Measurements from ENCODE around the gene PNMA8C. TPM values are rescaled to one million over a fixed set of nuclear protein-coding genes. Genes with fewer than 3 reads are reported as not detected.
"Not testable (repeated sequence)": the region's sequence is repeated elsewhere in the genome, so short reads cannot be mapped to it uniquely, and the experiment has no call there.

Gene PNMA8C
- total and polyA plus RNA-seq, 8 donors, result 0.05 to 0.18 TPM; not detected in 6

- Histone ChIP-seq H3K9me3 (no peaks in the 10 kb centered on the region), H3K27ac (no peak overlapping the region), H3K4me3 (no peak overlapping the region), H3K4me1 (peaks cover 7 to 22% (median 16%) of the 10 kb centered on the region in 4 donors), H3K27me3 (no peaks in the 10 kb centered on the region), H3K36me3 (no peaks in the 10 kb centered on the region)
- peak; percentile 55 for DNase-seq
- 41 to 57% (median 45%) methylated on average over 8 of the region's 8 CpGs for WGBS, 5 donors
- TF ChIP-seq POLR2A (IDR thresholded peaks at IDR 0.05), result no peak
- TF ChIP-seq EP300 (IDR thresholded peaks at IDR 0.05), result no peak
- no peak for TF ChIP-seq CTCF (IDR thresholded peaks at IDR 0.05)
- TF ChIP-seq POLR2AphosphoS5 (IDR thresholded peaks at IDR 0.05), result no peak
- intact Hi-C loops (cut with DNase I; ENCODE audit: low total_unique reads), result no loop called here
Observed at GRCh38 chr19:46442808-46443450, 14.2 kb upstream of the PNMA8C start.

GRCh38 chr19:46441866-46442265 is 13.1 kb upstream of the PNMA8C start:
- WGBS, 5 donors, result 11 to 53% (median 42%) methylated on average over 1 of the region's 1 CpG
- H3K4me3 ChIP-seq, result no peak overlapping the region
- no peaks in the 10 kb centered on the region for H3K9me3 ChIP-seq
- TF ChIP-seq POLR2AphosphoS5 (IDR thresholded peaks at IDR 0.05) (no peak), POLR2A (IDR thresholded peaks at IDR 0.05) (no peak), EP300 (IDR thresholded peaks at IDR 0.05) (no peak), CTCF (IDR thresholded peaks at IDR 0.05) (no peak)
- H3K27me3 ChIP-seq, result no peaks in the 10 kb centered on the region
- intact Hi-C loops (cut with DNase I; ENCODE audit: low total_unique reads), result no loop called here
- H3K27ac ChIP-seq, result no peak overlapping the region
- H3K4me1 ChIP-seq, result peaks cover 7 to 22% (median 16%) of the 10 kb centered on the region in 4 donors
- peak in 1 of 2 donors; percentile 35 for DNase-seq
- no peaks in the 10 kb centered on the region for H3K36me3 ChIP-seq

GRCh38 chr19:46435689-46436088 is 7.0 kb upstream of the PNMA8C start:
- 94 to 97% (median 96%) methylated on average over 4 of the region's 4 CpGs for WGBS, 5 donors
- H3K4me3 ChIP-seq; H3K36me3 ChIP-seq; DNase-seq; H3K4me1 ChIP-seq; H3K27ac ChIP-seq; H3K9me3 ChIP-seq; intact Hi-C loops (cut with DNase I; ENCODE audit: low total_unique reads): not testable (repeated sequence)
- H3K27me3 ChIP-seq, result peaks cover 0 to 45% (median 5%) of the 10 kb centered on the region in 3 donors

- no peaks in the 10 kb centered on the region for H3K9me3 ChIP-seq
- no peaks in the 10 kb centered on the region for H3K36me3 ChIP-seq
- TF ChIP-seq EP300 (IDR thresholded peaks at IDR 0.05), result no peak
- no peak for TF ChIP-seq CTCF (IDR thresholded peaks at IDR 0.05)
- TF ChIP-seq POLR2A (IDR thresholded peaks at IDR 0.05), result no peak
- no peak for TF ChIP-seq POLR2AphosphoS5 (IDR thresholded peaks at IDR 0.05)
- H3K4me1 ChIP-seq, result no peaks in the 10 kb centered on the region
- no peak for DNase-seq
- peaks cover 0 to 49% (median 5%) of the 10 kb centered on the region in 3 donors for H3K27me3 ChIP-seq
- intact Hi-C loops (cut with DNase I; ENCODE audit: low total_unique reads), result no loop called here
- no peak overlapping the region for H3K27ac ChIP-seq
- H3K4me3 ChIP-seq, result no peak overlapping the region
- 49 to 61% (median 50%) methylated on average over 6 of the region's 6 CpGs for WGBS, 5 donors
Observed at GRCh38 chr19:46435009-46435408, 6.3 kb upstream of the PNMA8C start.

GRCh38 chr19:46433470-46433869 is 4.7 kb upstream of the PNMA8C start:
- 55 to 64% (median 62%) methylated on average over 7 of the region's 7 CpGs for WGBS, 5 donors
- H3K4me3 ChIP-seq; H3K36me3 ChIP-seq; H3K27ac ChIP-seq; DNase-seq; intact Hi-C loops (cut with DNase I; ENCODE audit: low total_unique reads); H3K9me3 ChIP-seq; H3K4me1 ChIP-seq: not testable (repeated sequence)
- H3K27me3 ChIP-seq, result peaks cover 0 to 65% (median 10%) of the 10 kb centered on the region in 3 donors
